ENCODE results near the gene PDE9A. TPM values are rescaled to one million over a fixed set of nuclear protein-coding genes. Genes with fewer than 3 reads are reported as not detected.
"Not testable (repeated sequence)": the region's sequence is repeated elsewhere in the genome, so short reads cannot be mapped to it uniquely, and the experiment has no call there.

The PDE9A gene
- total RNA-seq, 1 donor: not detected

DNA sequence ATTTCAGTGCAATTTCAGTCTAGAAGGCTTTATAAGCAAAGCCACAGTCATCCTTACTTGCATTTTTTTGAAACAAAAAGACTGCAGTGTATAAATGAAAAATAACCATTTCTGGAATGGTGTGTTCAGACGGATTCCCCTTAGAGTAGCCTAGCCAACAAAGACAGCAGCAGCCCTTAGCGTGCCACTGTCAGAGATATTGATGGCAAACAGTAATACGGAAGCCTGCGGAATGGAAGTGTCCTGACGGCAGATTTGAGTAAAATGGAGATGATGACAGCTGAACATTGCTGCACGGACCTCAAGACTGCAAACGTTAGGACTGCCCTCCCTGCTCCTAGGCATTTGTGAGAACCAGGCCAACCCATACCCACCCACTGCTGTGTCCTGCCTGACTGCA lies 54.7 kb downstream of the PDE9A start:
- TF ChIP-seq, protein P1, sequence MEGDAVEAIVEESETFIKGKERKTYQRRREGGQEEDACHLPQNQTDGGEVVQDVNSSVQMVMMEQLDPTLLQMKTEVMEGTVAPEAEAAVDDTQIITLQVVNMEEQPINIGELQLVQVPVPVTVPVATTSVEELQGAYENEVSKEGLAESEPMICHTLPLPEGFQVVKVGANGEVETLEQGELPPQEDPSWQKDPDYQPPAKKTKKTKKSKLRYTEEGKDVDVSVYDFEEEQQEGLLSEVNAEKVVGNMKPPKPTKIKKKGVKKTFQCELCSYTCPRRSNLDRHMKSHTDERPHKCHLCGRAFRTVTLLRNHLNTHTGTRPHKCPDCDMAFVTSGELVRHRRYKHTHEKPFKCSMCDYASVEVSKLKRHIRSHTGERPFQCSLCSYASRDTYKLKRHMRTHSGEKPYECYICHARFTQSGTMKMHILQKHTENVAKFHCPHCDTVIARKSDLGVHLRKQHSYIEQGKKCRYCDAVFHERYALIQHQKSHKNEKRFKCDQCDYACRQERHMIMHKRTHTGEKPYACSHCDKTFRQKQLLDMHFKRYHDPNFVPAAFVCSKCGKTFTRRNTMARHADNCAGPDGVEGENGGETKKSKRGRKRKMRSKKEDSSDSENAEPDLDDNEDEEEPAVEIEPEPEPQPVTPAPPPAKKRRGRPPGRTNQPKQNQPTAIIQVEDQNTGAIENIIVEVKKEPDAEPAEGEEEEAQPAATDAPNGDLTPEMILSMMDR (IDR thresholded peaks at IDR 0.05; ENCODE audit: insufficient read depth, low read length): no peak
- DNase-seq (ENCODE audit: low read depth): no peak
- H3K4me3 ChIP-seq (ENCODE audit: low read depth, low read length): no peak overlapping the region

DNA sequence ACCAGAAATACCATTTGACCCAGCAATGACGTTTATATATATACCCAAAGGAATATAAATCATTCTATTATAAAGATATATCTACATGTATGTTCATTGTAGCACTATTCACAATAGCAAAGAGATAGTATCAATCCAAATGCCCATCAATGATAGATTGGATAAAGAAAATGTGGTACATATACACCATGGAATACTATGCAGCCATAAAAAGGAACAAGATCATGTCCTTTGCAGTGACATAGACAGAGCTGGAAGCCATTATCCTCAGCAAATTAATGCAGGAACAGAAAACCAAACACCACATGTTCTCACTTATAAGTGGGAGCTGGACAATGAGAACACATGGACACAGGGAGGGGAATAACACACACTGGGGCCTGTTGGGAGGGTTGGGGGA lies 55.5 kb downstream of the PDE9A start:
- not testable (repeated sequence) for DNase-seq (ENCODE audit: low read depth)

DNA sequence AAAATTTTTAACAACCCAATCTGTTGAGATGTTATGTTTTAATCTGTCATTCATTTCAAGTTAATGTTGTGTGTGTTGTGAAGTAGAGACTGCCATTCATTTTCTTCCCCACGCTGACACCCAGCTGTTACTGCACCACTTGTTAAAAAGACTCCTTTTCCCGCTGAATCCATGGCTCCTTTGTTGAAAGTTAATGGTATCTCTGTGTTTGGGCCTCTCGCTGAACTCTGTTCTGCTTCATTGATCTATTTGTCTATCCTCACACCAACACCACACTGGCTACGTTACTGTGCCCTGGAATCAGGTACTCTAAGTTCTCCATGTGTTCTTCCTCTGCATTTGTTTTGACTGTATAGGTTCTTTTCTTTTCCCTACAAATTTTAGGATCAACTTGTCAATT lies 58.2 kb downstream of the PDE9A start:
- TF ChIP-seq, protein P1 (IDR thresholded peaks at IDR 0.05; ENCODE audit: insufficient read depth, low read length): no peak
- no peak overlapping the region for H3K4me3 ChIP-seq (ENCODE audit: low read depth, low read length)
- no peak for DNase-seq (ENCODE audit: low read depth)

More for the DNA sequence above, 55.5 kb downstream of the PDE9A start:
- H3K4me3 ChIP-seq (ENCODE audit: low read depth, low read length): not testable (repeated sequence)

DNA sequence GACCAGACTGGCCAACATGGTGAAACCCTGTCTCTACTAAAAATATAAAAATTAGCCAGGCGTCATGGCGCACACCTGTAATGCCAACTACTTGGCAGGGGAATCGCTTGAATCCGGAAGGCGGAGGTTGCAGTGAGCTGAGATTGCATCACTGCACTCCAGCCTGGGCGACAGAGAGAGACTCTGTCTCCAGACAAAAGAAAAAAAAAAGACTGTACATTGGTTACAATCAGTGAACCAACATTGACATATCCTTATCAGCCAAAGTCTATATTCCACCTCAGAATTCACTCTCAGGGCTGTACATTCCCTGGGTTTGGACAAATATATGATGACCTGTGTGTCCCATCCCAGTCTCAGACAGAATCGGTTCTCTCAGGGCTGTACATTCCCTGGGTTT lies 62.0 kb downstream of the PDE9A start:
- not testable (repeated sequence) for H3K4me3 ChIP-seq (ENCODE audit: low read depth, low read length); DNase-seq (ENCODE audit: low read depth)

DNA sequence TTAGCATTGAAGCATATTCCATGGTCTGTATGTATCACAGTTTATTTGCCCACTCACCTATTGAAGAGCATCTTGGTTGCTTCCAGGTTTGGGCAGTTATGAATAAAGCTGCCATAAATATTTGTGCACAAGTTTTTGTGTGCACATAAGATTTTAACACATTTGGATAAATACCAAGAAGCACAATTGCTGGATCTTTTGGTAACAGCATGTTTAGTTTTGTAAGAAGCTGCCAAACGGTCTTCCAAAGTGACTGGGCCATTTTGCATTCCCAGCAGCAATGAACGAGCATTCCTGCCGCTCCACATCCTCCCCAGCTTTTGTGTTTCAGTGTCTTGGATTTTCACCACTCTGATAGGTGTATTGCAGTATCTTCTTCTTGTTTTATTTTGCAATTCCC lies 62.7 kb downstream of the PDE9A start:
- no peak for DNase-seq (ENCODE audit: low read depth)
- H3K4me3 ChIP-seq (ENCODE audit: low read depth, low read length): no peak overlapping the region
- TF ChIP-seq, protein P1 (IDR thresholded peaks at IDR 0.05; ENCODE audit: insufficient read depth, low read length): no peak

DNA sequence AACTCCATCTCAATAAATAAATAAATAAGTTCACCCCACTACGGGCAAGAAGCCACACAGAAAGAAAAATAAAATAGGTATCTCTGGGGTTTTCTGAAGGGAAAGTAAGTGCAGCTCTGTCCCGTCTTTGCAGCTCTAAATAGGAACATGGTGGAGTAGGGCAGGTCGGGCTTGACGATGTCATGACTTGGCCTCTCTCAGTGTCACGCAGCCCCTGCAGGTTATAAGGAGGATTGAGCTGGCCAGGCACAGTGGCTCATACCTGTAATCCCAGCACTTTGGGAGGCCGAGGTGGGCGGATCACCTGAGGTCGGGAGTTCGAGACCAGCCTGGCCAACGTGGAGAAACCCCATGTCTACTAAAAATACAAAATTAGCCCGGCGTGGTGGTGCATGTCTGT lies 67.1 kb downstream of the PDE9A start:
- not testable (repeated sequence) for DNase-seq (ENCODE audit: low read depth); H3K4me3 ChIP-seq (ENCODE audit: low read depth, low read length)

DNA sequence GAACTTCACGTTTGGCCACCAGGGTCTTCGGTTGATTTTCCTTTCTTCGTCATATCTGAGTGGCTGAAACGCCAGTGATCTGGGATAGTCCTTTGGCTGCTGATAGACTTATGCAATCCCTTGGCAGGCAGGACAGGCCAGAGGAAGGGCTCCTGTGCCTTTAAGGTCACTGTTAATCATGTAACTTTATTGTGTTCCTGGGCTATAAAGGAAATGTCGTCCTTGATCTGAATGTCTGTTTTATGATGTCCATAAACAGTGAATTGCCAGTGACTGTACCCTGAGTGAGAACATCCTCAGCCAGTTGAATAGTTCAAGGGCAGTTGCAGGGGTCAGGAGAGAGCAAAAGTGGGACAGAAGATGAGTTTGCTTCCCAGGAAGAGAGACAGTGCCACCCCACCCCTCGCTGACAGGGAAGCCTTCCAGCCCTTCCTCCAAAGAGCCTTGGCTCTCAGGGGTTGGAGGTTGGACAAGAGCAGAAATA lies 68.0 kb downstream of the PDE9A start:
- TF ChIP-seq, protein P1 (IDR thresholded peaks at IDR 0.05; ENCODE audit: insufficient read depth, low read length): no peak
- no peak overlapping the region for H3K4me3 ChIP-seq (ENCODE audit: low read depth, low read length)
- DNase-seq (ENCODE audit: low read depth): peak; percentile 37

DNA sequence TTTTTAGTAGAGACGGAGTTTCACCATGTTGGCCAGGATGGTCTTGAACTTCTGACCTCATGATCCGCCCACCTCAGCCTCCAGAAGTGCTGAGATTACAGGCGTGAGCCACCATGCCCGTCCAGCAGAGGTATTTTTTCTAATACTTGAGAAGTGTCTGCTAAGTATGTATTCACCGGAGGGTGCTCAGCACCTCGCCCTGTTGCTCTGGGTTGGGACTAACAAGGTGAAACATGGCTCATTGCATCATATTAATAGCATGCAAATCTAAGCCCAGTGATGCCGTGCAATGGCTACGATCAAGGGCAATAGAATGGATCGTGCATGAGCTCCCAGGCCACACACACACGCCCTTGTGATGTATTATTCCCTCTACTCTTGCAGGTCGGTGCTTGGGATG lies 68.7 kb downstream of the PDE9A start:
- no peak for DNase-seq (ENCODE audit: low read depth)
- TF ChIP-seq, protein P1 (IDR thresholded peaks at IDR 0.05; ENCODE audit: insufficient read depth, low read length): no peak
- H3K4me3 ChIP-seq (ENCODE audit: low read depth, low read length): no peak overlapping the region
